K562 (cell line): Measurements from ENCODE around the gene GAS2L2.

Experiments used
- ELF2 ChIP-seq: fragments of 250-450 bp; sonication (Bioruptor Pico); IDR thresholded peaks from 2 replicates; pipeline ENCODE4 v1.5.0; 2021; ENCODE audit warnings: mild to moderate bottlenecking
- FOXP1 ChIP-seq: sonication (generic); formaldehyde crosslinking; IDR thresholded peaks from 2 replicates; pipeline ENCODE4 v1.8.0; 2022; ENCODE audit warnings: mild to moderate bottlenecking, missing genetic modification reagents
- GATA2 ChIP-seq: sonication (generic); formaldehyde crosslinking; IDR thresholded peaks from 2 replicates; pipeline ENCODE4 v1.4.0; 2020; ENCODE audit warnings: mild to moderate bottlenecking, missing genetic modification reagents
- NR2C2 ChIP-seq, 2 experiments: fragments of 200-800 bp in 1 of 2; sonication (Bioruptor generic) in 1 of 2; sonication (generic) in 1 of 2; formaldehyde crosslinking in 1 of 2; IDR thresholded peaks; 2 replicates each; pipeline versions ENCODE4 v1.6.1 to v1.8.0; 2016 to 2022; ENCODE audit warnings: mild to moderate bottlenecking in 1 of 2, missing compliant biosample characterization in 1 of 2, missing genetic modification characterization in 1 of 2, missing genetic modification reagents in 1 of 2
- PHF20 ChIP-seq: fragments of 450-650 bp; IDR thresholded peaks from 2 replicates; pipeline ENCODE4 v1.6.1; 2018; ENCODE audit not compliant: partially characterized antibody
- RNF2 ChIP-seq: sonication (generic); IDR thresholded peaks from 2 replicates; pipeline ENCODE4 v1.6.1; 2016
- SP1 ChIP-seq: sonication (generic); formaldehyde crosslinking; IDR thresholded peaks from 2 replicates; pipeline ENCODE4 v1.8.1; 2022; ENCODE audit warnings: mild to moderate bottlenecking, missing genetic modification reagents
- STAT5A ChIP-seq: IDR thresholded peaks from 2 replicates; pipeline ENCODE4 v1.6.1; 2012; ENCODE audit warnings: low read length, inconsistent platforms, borderline replicate concordance
- TAF1 ChIP-seq: IDR thresholded peaks from 2 replicates; pipeline ENCODE4 v1.6.1; 2011; ENCODE audit warnings: mild to moderate bottlenecking, low read length, moderate library complexity; ENCODE audit not compliant: insufficient read depth, control insufficient read depth, severe bottlenecking; ENCODE audit errors: extremely low read depth
- TOE1 ChIP-seq, 2 experiments: fragments of 450-650 bp in 1 of 2; sonication (generic) in 1 of 2; formaldehyde crosslinking in 1 of 2; IDR thresholded peaks; 2 replicates each; pipeline versions ENCODE4 v1.7.1 to v1.8.0; 2016 to 2022; ENCODE audit warnings: borderline replicate concordance in 2 of 2, mild to moderate bottlenecking in 2 of 2, antibody characterized with exemption in 1 of 2, inconsistent platforms in 1 of 2, low read depth in 1 of 2, missing genetic modification reagents in 1 of 2, moderate library complexity in 1 of 2
- ZNF133 ChIP-seq: fragments of 250-450 bp; sonication (Bioruptor Pico); IDR thresholded peaks from 2 replicates; pipeline ENCODE4 v1.4.0; 2020; ENCODE audit warnings: mild to moderate bottlenecking
- TF ChIP-seq, protein P1 (sequence below), 3 experiments: IDR thresholded peaks in 2 of 3; conservative IDR thresholded peaks in 1 of 3; 2 replicates each; pipeline ENCODE4 v1.5.1; 2011 to 2012; ENCODE audit warnings: low read length in 3 of 3, mild to moderate bottlenecking in 3 of 3, control low read depth in 2 of 3, improper control_type of control experiment in 1 of 3, inconsistent platforms in 1 of 3, low read depth in 1 of 3, mixed read lengths in 1 of 3, moderate library complexity in 1 of 3; ENCODE audit not compliant: insufficient read depth in 2 of 3
- TF ChIP-seq, protein P2 (sequence below): IDR thresholded peaks from 3 replicates; pipeline ENCODE4 v1.6.1; 2011; ENCODE audit warnings: borderline replicate concordance, mild to moderate bottlenecking; ENCODE audit not compliant: insufficient read length, insufficient read depth
- TF ChIP-seq, protein P3 (sequence below), 2 experiments: IDR thresholded peaks; 2 replicates each; pipeline ENCODE4 v1.6.1; 2011; ENCODE audit warnings: borderline replicate concordance in 1 of 2, control low read depth in 1 of 2, low read depth in 1 of 2, low read length in 1 of 2, mild to moderate bottlenecking in 1 of 2, mixed read lengths in 1 of 2, moderate library complexity in 1 of 2; ENCODE audit not compliant: insufficient read depth in 1 of 2, insufficient read length in 1 of 2, poor library complexity in 1 of 2, severe bottlenecking in 1 of 2; ENCODE audit errors: extremely low read depth in 1 of 2

DNA sequence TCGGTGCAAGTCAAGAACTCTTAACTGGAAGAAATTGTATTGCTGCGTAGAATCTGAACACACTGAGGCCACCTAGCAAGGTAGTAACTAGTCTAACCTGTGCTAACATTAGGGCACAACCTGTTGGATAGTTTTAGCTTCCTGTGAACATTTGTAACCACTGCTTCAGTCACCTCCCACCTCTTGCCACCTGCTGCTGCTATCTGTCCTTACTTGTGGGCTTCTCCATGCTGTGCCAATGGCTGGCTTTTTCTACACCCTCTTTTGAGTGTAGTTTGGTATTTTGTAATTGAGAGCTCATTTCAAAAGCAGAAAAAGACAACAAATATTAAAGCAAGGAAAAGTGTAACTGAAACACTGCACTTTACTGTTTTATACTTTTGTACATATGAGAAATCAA is 29.3 kb downstream of the GAS2L2 start:
- no peak for TF ChIP-seq PHF20
- no peak for TF ChIP-seq FOXP1
- TF ChIP-seq, protein P1, sequence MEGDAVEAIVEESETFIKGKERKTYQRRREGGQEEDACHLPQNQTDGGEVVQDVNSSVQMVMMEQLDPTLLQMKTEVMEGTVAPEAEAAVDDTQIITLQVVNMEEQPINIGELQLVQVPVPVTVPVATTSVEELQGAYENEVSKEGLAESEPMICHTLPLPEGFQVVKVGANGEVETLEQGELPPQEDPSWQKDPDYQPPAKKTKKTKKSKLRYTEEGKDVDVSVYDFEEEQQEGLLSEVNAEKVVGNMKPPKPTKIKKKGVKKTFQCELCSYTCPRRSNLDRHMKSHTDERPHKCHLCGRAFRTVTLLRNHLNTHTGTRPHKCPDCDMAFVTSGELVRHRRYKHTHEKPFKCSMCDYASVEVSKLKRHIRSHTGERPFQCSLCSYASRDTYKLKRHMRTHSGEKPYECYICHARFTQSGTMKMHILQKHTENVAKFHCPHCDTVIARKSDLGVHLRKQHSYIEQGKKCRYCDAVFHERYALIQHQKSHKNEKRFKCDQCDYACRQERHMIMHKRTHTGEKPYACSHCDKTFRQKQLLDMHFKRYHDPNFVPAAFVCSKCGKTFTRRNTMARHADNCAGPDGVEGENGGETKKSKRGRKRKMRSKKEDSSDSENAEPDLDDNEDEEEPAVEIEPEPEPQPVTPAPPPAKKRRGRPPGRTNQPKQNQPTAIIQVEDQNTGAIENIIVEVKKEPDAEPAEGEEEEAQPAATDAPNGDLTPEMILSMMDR (IDR thresholded peaks at IDR 0.05 in 2 of 3, conservative IDR thresholded peaks at IDR 0.05 in 1 of 3; ENCODE audit: insufficient read depth in 2 of 3, low read depth in 1 of 3, low read length in 3 of 3), result no peak
- no peak for TF ChIP-seq STAT5A
- no peak for TF ChIP-seq TOE1 (IDR thresholded peaks at IDR 0.05; ENCODE audit: borderline replicate concordance)
- TF ChIP-seq TOE1 (CRISPR knock-in tag; IDR thresholded peaks at IDR 0.05; ENCODE audit: borderline replicate concordance, low read depth), result no peak
- TF ChIP-seq TAF1, result no peak
- TF ChIP-seq NR2C2 (CRISPR knock-in tag; IDR thresholded peaks at IDR 0.05), result no peak
- no peak for TF ChIP-seq NR2C2 (tag; IDR thresholded peaks at IDR 0.05)
- no peak for TF ChIP-seq RNF2
- TF ChIP-seq ZNF133 (CRISPR knock-in tag), result no peak
- TF ChIP-seq SP1 (CRISPR knock-in tag), result no peak
- TF ChIP-seq GATA2 (CRISPR knock-in tag), result no peak
- TF ChIP-seq, protein P2, sequence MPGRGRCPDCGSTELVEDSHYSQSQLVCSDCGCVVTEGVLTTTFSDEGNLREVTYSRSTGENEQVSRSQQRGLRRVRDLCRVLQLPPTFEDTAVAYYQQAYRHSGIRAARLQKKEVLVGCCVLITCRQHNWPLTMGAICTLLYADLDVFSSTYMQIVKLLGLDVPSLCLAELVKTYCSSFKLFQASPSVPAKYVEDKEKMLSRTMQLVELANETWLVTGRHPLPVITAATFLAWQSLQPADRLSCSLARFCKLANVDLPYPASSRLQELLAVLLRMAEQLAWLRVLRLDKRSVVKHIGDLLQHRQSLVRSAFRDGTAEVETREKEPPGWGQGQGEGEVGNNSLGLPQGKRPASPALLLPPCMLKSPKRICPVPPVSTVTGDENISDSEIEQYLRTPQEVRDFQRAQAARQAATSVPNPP, result no peak
- TF ChIP-seq, protein P3, sequence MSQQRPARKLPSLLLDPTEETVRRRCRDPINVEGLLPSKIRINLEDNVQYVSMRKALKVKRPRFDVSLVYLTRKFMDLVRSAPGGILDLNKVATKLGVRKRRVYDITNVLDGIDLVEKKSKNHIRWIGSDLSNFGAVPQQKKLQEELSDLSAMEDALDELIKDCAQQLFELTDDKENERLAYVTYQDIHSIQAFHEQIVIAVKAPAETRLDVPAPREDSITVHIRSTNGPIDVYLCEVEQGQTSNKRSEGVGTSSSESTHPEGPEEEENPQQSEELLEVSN (IDR thresholded peaks at IDR 0.05; ENCODE audit: borderline replicate concordance in 1 of 2, extremely low read depth in 1 of 2, insufficient read depth in 1 of 2, insufficient read length in 1 of 2, low read depth in 1 of 2, low read length in 1 of 2, poor library complexity in 1 of 2, severe bottlenecking in 1 of 2), result no peak
- no peak for TF ChIP-seq ELF2 (CRISPR knock-in tag)
